ENCODE results near the gene RRP1.

RRP1 gene

GRCh38 chr21:43775795-43776430 lies 13.5 kb upstream of the RRP1 start, which contains the start of gene CSTB:
CSTB (minus strand) TSS chr21:43776308; CDS start chr21:43776269, 39 bp downstream.
- no peak for DNase-seq (ENCODE audit: low read depth, low spot score)

- no peak for DNase-seq (ENCODE audit: low read depth, low spot score)
These were observed 11.4 kb upstream of the RRP1 start for GRCh38 chr21:43777953-43778352.

GRCh38 chr21:43778469-43779335 lies 10.7 kb upstream of the RRP1 start:
- DNase-seq (ENCODE audit: low read depth, low spot score), result no peak

GRCh38 chr21:43779660-43780059 lies 9.7 kb upstream of the RRP1 start:
- DNase-seq (ENCODE audit: low read depth, low spot score), result no peak

GRCh38 chr21:43781846-43782245 lies 7.5 kb upstream of the RRP1 start:
- no peak for DNase-seq (ENCODE audit: low read depth, low spot score)

GRCh38 chr21:43782431-43783097 lies 6.8 kb upstream of the RRP1 start:
- DNase-seq (ENCODE audit: low read depth, low spot score), result no peak

GRCh38 chr21:43783098-43783700 lies 6.2 kb upstream of the RRP1 start:
- DNase-seq (ENCODE audit: low read depth, low spot score), result no peak

- DNase-seq (ENCODE audit: low read depth, low spot score), result no peak
These were observed 4.2 kb upstream of the RRP1 start for GRCh38 chr21:43785134-43785533.

- no peak for DNase-seq (ENCODE audit: low read depth, low spot score)
These were observed 3.0 kb upstream of the RRP1 start for GRCh38 chr21:43786300-43786806.

- DNase-seq (ENCODE audit: low read depth, low spot score), result no peak
These were observed 2.5 kb upstream of the RRP1 start for GRCh38 chr21:43786807-43787440.

GRCh38 chr21:43790010-43790524 lies 690 bp downstream of the RRP1 start:
- no peak for DNase-seq (ENCODE audit: low read depth, low spot score)

GRCh38 chr21:43792406-43792805 lies 3.0 kb downstream of the RRP1 start:
- no peak for DNase-seq (ENCODE audit: low read depth, low spot score)

- no peak for DNase-seq (ENCODE audit: low read depth, low spot score)
These were observed 3.9 kb downstream of the RRP1 start for GRCh38 chr21:43793243-43793642.

GRCh38 chr21:43794311-43794710 lies 4.9 kb downstream of the RRP1 start:
- DNase-seq (ENCODE audit: low read depth, low spot score), result no peak

- no peak for DNase-seq (ENCODE audit: low read depth, low spot score)
These were observed 5.5 kb downstream of the RRP1 start for GRCh38 chr21:43794857-43795256.

- DNase-seq (ENCODE audit: low read depth, low spot score), result no peak
These were observed 8.0 kb downstream of the RRP1 start for GRCh38 chr21:43797415-43797814.

GRCh38 chr21:43797925-43798715 lies 8.7 kb downstream of the RRP1 start:
- DNase-seq (ENCODE audit: low read depth, low spot score), result no peak

- DNase-seq (ENCODE audit: low read depth, low spot score), result no peak
These were observed 10.0 kb downstream of the RRP1 start for GRCh38 chr21:43799301-43799840.

- DNase-seq (ENCODE audit: low read depth, low spot score), result no peak
These were observed 10.7 kb downstream of the RRP1 start for GRCh38 chr21:43800124-43800523.

- no peak for DNase-seq (ENCODE audit: low read depth, low spot score)
These were observed 11.2 kb downstream of the RRP1 start for GRCh38 chr21:43800566-43800965.
